ENCODE data around the gene CD68. TPM values are rescaled to one million over a fixed set of nuclear protein-coding genes. Genes with fewer than 3 reads are reported as not detected.

CD68 gene
- total RNA-seq, 3 donors from 2014 or later, result 49.8 to 220 (median 70.5) TPM

DNA sequence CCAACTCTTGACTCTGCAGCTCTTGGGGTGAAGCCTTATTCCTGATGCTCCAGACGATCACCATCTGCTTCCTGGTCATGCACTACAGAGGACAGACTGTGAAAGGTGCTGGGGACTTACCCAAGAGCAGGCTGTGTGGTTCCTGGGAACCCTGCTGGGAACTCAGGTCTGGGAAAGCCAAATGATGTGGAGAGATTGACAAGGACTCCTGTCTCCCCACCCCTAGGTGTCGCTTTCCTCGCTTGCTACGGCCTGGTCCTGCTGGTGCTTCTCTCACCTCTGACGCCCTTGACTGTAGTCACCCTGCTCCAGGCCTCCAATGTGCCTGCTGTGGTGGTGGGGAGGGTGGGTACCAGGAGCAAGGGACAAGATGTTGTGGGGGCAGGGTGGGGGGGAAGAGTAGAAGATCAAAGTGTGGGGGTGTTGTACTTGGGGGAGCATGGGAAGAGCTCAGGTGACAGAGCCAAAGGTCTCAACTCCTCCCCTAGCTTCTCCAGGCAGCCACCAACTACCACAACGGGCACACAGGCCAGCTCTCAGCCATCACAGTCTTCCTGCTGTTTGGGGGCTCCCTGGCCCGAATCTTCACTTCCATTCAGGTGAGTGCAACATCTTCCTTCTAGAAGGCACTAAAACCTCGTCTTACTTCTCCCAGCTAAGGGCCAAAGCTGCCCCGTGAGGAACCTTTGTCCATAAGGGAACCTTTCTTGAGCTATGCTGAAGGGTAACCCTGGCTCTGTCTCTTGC is 7.4 kb downstream of the CD68 start:
- no peak overlapping the region for H3K4me3 ChIP-seq
- H3K27ac ChIP-seq, result peak overlapping the region in 1 of 2 donors; percentile 48
- H3K36me3 ChIP-seq, result no peaks in the 10 kb centered on the region
- DNase-seq (ENCODE audit: low spot score in 2 of 2), result no peak
- intact Hi-C loops (cut with DNase I; ENCODE audit: low total_unique reads), result no loop called here
- H3K4me1 ChIP-seq, result peaks cover 14 to 21% of the 10 kb centered on the region in 2 donors
- H3K9me3 ChIP-seq, result no peaks in the 10 kb centered on the region
- TF ChIP-seq POLR2A (IDR thresholded peaks at IDR 0.05), result no peak
- TF ChIP-seq CTCF (IDR thresholded peaks at IDR 0.05), result peak in 1 of 3 donors; percentile 21
- H3K27me3 ChIP-seq, result no peaks in the 10 kb centered on the region

GRCh38 chr17:7587420-7588151 is 8.1 kb downstream of the CD68 start:
- intact Hi-C loops (cut with DNase I; ENCODE audit: low total_unique reads), result no loop called here
- Histone ChIP-seq H3K27me3 (no peaks in the 10 kb centered on the region), H3K4me1 (peaks cover 9 to 17% of the 10 kb centered on the region in 2 donors), H3K36me3 (peaks cover 5% of the 10 kb centered on the region), H3K4me3 (peak overlapping the region in 1 of 3 donors; percentile 79), H3K9me3 (no peaks in the 10 kb centered on the region), H3K27ac (peak overlapping the region in 1 of 2 donors; percentile 80)
- TF ChIP-seq POLR2AphosphoS5 (IDR thresholded peaks at IDR 0.05), result no peak
- no peak for TF ChIP-seq CTCF (IDR thresholded peaks at IDR 0.05)
- TF ChIP-seq POLR2A (IDR thresholded peaks at IDR 0.05), result no peak
- no peak for DNase-seq (ENCODE audit: low spot score in 2 of 2)

- no peaks in the 10 kb centered on the region for H3K9me3 ChIP-seq
- H3K27ac ChIP-seq, result peak overlapping the region; percentile 68 to 80
- peaks cover 2 to 12% of the 10 kb centered on the region in 2 donors for H3K4me1 ChIP-seq
- H3K27me3 ChIP-seq, result no peaks in the 10 kb centered on the region
- no peak for DNase-seq (ENCODE audit: low spot score in 2 of 2)
- peaks cover 12% of the 10 kb centered on the region for H3K36me3 ChIP-seq
- intact Hi-C loops (cut with DNase I; ENCODE audit: low total_unique reads), result no loop called here
- peak overlapping the region; percentile 32 to 79 (median 60) for H3K4me3 ChIP-seq
- TF ChIP-seq POLR2A (IDR thresholded peaks at IDR 0.05) (no peak), POLR2AphosphoS5 (IDR thresholded peaks at IDR 0.05) (no peak), CTCF (IDR thresholded peaks at IDR 0.05) (no peak)
Observed at GRCh38 chr17:7588553-7589203, 9.2 kb downstream of the CD68 start.

- intact Hi-C loops (cut with DNase I; ENCODE audit: low total_unique reads), result no loop called here
- Histone ChIP-seq H3K27ac (peak overlapping the region; percentile 68 to 80), H3K36me3 (peaks cover 12% of the 10 kb centered on the region)
Observed at GRCh38 chr17:7589204-7589868, 9.9 kb downstream of the CD68 start.

More at GRCh38 chr17:7589204-7589868, 9.9 kb downstream of the CD68 start:
- TF ChIP-seq POLR2A (IDR thresholded peaks at IDR 0.05), result no peak
- TF ChIP-seq POLR2AphosphoS5 (IDR thresholded peaks at IDR 0.05), result peak; percentile 36 to 44 (median 41)
- peak; percentile 72 to 93 (median 80) for TF ChIP-seq CTCF (IDR thresholded peaks at IDR 0.05)
- Histone ChIP-seq H3K4me1 (peaks cover 2 to 11% of the 10 kb centered on the region in 2 donors), H3K27me3 (no peaks in the 10 kb centered on the region), H3K9me3 (no peaks in the 10 kb centered on the region), H3K4me3 (peak overlapping the region; percentile 32 to 79 (median 60))
- peak; percentile 79 to 82 for DNase-seq (ENCODE audit: low spot score in 2 of 2)
